ENCODE results near the gene SENP2.
A peak's percentile ranks its signal among the peaks of the same experiment; 100 is the strongest.
"Not testable (repeated sequence)": the region's sequence is repeated elsewhere in the genome, so short reads cannot be mapped to it uniquely, and the experiment has no call there.

Gene SENP2

GRCh38 chr3:185585859-185586685 is at the start of gene SENP2:
SENP2 (plus strand) TSS chr3:185586295; CDS start chr3:185586414, 119 bp downstream.
- DNase-seq (ENCODE audit: low read depth in 2 of 2), result peak; percentile 96 to 97

GRCh38 chr3:185537369-185537970 is 48.6 kb upstream of the SENP2 start:
- DNase-seq (ENCODE audit: low read depth in 2 of 2), result peak in 1 of 2 experiments; percentile 15

DNA sequence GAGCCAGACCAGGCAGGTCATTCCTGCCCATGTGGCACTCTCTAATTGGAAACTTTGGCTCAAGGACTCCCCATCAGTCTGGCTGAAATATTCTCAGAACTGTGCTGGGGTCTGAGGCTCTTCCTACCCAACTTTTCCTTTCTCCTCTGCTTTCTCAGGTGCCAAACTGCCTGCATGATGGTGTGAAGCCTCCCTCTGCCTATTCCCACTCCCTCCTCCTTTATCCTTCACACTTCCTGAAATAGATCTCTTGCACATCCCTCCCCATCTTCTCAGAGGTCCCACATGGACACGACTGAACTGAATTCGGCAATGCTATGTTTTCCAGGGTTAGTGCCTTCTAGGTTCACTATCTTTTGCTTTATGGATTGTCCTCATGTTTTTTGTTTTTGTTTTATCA is 46.2 kb upstream of the SENP2 start:
- DNase-seq (ENCODE audit: low read depth in 2 of 2), result no peak

- DNase-seq (ENCODE audit: low read depth in 2 of 2), result no peak
Observed at GRCh38 chr3:185540695-185541094, 45.4 kb upstream of the SENP2 start.

- peak; percentile 95 to 96 for DNase-seq (ENCODE audit: low read depth in 2 of 2)
Observed at GRCh38 chr3:185549122-185549521, 37.0 kb upstream of the SENP2 start.

DNA sequence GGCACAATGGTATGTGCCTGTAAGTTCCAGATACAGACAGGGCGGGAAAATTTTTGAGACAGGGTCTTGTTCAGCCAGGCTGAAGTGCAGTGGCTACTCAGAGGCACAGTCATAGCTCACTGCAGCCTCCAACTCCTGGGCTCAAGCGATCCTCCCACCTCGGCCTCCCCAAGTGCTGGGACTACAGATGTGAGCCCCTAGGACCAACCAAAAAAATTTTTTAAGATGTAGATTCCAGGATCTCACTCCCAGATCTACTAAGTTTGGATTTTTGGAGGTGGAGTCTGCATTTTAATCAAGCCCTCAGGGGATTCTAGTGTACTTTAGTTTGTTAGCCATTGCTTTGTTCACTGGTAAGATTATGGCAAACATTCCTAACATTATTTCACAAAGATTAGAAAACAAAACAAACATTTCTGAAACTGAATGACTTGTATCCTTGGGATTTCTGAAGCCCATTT is 36.4 kb upstream of the SENP2 start:
- DNase-seq (ENCODE audit: low read depth in 2 of 2), result no peak

DNA sequence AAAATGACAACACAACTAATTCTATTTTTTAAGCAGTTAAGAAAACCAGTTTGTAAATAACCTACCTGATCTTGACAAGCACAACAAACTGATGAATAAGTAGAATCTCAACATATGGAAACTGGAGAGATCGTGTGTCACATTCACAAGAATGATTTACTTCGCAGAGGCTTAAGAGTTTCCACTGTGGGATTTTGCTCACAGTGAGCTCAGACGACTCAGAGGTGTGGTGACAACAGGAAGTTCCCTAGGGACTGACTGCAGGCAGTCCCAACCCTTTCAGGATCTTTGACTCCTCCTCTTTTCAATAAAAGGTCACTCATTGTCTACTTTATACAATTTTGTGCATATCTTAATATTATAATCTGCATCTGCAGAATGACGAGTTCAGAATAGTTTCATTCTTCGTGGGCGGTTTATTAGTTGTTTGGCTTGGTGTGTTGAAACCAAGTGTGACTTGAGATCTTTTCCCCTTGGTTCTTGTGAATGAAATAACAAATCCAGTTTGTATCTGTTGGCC is 33.7 kb upstream of the SENP2 start, which contains the start of gene LIPH:
LIPH (minus strand) TSS at position 231 of the 520 bp plus-strand sequence; CDS start at position 114, 117 bp downstream.
- no peak for DNase-seq (ENCODE audit: low read depth in 2 of 2)

DNA sequence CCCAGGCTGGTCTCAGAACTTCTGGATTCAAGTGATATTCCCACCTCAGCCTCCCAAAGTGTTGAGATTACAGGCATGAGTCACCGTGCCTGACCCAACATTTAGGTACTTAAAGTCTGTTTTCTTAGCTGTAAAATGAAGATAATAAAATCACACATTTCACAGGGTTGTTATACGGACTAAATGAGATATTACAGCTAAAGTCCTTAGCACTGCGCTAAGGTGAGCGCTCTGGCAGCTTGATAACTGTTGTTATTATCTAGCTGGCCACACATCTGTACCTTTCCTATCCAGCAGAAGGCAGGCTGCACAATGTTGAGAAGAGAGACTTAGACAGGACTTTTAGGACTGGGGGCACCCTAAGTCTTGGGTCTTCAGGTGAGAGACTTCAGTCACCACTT is 31.0 kb upstream of the SENP2 start:
- DNase-seq (ENCODE audit: low read depth in 2 of 2), result no peak

- DNase-seq (ENCODE audit: low read depth in 2 of 2), result no peak
Observed at GRCh38 chr3:185555860-185556347, 30.2 kb upstream of the SENP2 start.

- not testable (repeated sequence) for DNase-seq (ENCODE audit: low read depth in 2 of 2)
Observed at GRCh38 chr3:185556640-185557039, 29.5 kb upstream of the SENP2 start.

DNA sequence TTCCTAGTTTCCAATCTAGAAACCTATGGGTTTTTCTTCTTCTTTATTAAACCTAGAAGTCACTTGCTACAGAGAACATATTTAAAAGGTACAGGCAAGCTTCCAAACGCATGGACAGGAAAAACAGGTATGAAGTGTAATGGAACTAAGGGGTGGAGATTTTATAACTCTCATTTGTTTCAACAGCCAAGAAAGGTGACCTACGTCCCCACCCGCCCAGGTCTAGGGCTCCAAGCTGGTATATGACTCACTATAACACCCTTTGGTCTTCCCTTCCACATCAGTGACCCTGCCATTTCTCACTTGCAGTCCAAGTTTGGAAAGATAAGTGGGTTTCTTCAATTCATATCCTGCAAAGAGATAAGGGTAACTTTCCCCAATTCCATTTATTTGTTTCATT is 27.7 kb upstream of the SENP2 start:
- no peak for DNase-seq (ENCODE audit: low read depth in 2 of 2)

DNA sequence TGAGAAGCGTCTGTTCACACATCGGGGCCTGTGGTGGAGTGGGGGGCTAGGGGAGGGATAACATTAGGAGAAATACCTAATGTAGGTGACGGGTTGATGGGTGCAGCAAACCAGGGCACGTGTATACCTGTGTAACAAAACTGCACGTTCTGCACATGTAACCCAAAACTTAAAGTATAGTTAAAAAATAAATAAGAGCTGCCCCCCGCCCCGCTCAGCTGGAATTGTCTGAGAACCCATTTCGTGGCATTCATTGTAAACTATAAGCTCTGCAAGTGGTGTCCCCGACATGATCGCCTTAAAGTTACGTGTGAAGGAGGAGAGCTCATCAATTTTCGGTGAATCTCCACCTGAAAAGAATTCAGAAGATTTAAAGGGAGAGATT is 26.4 kb upstream of the SENP2 start:
- DNase-seq (ENCODE audit: low read depth in 2 of 2), result no peak

GRCh38 chr3:185560676-185561075 is 25.4 kb upstream of the SENP2 start:
- no peak for DNase-seq (ENCODE audit: low read depth in 2 of 2)

DNA sequence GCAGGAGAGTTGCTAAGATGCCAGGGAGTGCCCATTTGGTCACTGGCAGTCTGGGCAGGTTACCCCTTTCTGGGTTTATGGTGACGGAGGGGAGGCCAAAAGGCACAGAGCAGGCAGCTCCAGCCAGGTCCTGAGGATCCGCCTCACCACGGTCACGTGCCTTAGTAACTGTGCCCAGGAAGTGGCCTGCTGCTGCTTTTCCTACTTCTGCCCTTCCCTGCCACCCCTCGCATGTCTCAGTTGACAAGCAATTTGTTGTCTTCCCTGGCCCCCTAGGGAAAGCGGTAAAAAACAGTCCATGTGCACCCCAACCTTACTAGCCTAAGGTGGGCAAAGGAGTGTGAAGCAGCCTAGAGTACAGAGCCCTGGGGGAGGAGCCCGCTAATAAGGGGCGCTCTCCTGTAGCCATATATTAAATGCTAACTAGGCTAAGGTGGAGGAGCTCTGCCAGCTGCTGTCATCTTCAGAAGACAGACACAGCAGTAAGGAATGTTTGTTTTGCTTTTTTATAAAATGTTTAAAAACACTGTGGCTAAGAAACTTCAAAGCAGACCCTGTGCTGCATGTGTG is 24.6 kb upstream of the SENP2 start:
- DNase-seq (ENCODE audit: low read depth in 2 of 2), result no peak

DNA sequence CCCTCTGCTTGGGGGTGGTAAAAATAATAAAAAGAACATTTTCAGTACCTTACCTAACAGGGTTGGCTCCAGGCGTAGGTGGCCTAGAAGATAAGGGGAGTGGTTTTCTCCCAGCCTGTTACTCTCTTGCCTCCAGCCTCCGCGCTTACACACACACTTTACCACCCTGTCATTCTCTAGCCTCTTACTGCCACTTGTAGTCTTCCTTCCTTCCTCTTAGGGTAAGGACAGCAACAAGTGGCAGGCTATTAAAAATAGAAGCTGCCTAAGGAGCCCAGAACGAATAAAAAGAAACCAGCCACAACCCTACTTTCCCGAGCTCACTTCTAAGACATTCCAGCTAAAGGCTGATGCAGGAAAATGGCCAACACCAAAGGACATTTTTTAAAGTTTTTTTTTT is 24.1 kb upstream of the SENP2 start:
- no peak for DNase-seq (ENCODE audit: low read depth in 2 of 2)

DNA sequence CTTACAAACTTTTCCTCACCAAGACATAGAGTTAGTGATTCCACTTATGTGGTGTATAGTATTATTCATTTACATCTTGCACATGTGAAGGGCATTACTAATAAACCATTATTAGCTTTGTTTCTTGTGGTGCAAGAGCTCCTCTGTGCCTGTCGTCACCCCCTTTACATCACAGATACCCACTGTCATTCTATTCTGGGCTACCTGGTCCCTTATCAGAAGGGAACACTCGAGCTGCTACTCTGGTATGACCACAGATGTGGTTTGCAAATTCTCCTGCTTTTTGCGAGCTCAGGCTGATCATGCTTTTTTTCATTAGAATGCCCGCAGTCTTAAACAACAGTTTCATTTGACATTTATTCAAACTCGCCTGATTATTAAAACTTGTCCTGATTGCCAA is 13.9 kb upstream of the SENP2 start:
- DNase-seq (ENCODE audit: low read depth in 2 of 2), result no peak

DNA sequence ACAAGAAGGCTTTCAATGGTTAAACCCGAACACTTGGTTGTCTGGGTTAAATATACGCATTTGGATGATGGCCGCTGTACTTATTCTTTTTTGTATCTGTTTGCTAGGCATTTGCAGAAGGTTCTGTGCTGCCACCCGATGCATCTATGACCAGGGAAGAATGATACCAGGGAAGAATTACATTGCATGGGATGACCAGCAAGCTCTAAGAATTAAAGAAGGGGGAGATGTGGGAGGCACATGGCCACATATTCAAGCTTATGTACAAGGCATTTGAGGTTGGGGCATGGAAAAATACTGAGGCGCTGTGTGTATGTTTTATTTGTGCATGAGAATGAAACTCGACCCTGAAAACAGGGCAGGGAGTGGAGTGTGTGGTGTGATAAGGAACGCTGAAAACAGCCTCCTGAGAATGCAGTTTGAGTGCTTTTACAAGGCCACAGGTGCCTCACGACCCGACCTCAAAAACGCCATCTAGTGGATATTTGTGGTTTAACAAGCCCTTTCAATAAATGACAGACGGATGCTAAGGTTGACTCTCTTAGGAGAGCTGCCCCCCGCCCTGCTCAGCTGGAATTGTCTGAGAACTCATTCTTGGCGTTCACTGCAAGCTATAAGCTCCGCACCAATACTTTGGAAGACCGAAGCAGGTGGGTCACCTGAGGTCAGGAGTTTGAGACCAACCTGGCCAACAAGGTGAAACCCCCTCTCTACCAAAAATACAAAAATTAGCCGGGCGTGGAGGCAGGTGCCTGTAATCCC is 10.8 kb upstream of the SENP2 start:
- not testable (repeated sequence) for DNase-seq (ENCODE audit: low read depth in 2 of 2)

DNA sequence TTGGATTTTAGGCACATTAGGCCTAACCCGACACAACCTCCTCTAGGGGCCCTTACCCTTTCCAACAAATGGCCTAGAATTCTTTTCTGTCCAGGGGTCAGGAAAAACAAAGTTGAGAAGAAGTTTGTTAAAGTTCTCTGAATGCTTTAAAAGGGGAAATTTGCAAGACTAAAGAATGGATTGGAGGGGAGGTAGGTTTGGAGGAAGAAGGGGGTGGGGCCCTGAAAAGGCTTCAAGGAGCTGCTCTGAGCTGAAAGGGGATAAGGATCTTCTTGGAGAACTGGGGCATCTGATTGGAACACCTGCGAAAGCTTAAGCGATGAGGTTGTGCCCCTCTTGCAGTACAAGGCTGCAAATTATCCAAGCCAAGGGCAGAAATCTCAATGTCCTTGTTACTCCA is 3.9 kb upstream of the SENP2 start:
- DNase-seq (ENCODE audit: low read depth in 2 of 2), result no peak

DNA sequence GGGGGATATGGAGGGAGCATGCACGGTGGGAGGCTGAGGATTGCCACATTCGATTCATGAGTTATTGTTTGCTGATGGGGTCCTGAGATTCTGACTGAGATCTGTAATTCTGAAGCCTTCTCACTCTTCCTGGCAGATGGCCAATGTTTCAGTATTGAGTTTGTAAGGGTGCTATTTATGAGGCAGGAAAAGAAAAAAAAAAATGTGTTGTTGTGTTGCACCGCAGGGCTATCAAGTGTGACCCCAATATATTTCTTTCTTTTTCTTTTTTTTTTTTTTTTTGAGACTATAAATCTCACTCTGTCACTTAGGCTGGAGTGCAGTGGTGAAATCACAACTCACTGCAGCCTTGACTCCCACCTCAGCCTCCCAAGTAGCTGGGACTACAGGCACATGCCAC is 3.2 kb upstream of the SENP2 start:
- DNase-seq (ENCODE audit: low read depth in 2 of 2), result no peak

- no peak for DNase-seq (ENCODE audit: low read depth in 2 of 2)
Observed at GRCh38 chr3:185583925-185584324, 2.2 kb upstream of the SENP2 start.

GRCh38 chr3:185584686-185585085 is 1.4 kb upstream of the SENP2 start:
- DNase-seq (ENCODE audit: low read depth in 2 of 2), result no peak

GRCh38 chr3:185585518-185585858 is 607 bp upstream of the SENP2 start:
- no peak for DNase-seq (ENCODE audit: low read depth in 2 of 2)

Measured in fibroblast of skin of left biceps (primary cell).